Upper lobe of right lung (tissue), 1 donor: Measurements from ENCODE around the gene RAB40C. TPM values are rescaled to one million over a fixed set of nuclear protein-coding genes. Genes with fewer than 3 reads are reported as not detected.

ENCODE experiments used
- ATAC-seq: fragments of 200-7000 bp; cut with Tn5 transposase; one replicate; pipeline ENCODE4 v1.9.1; 2020; ENCODE audit warnings: mild to moderate bottlenecking, moderate library complexity
- DNase-seq: peaks from one replicate; pipeline ENCODE4 v3.0.0-alpha.2; 2020
- H3K27ac ChIP-seq: fragments of 200-600 bp; one replicate; pipeline ENCODE4 v1.8.0; 2022
- H3K27me3 ChIP-seq: fragments of 200-600 bp; one replicate; pipeline ENCODE4 v1.8.0; 2022; ENCODE audit warnings: mild to moderate bottlenecking
- H3K36me3 ChIP-seq: fragments of 200-600 bp; one replicate; pipeline ENCODE4 v1.8.0; 2022
- H3K4me1 ChIP-seq: fragments of 200-600 bp; one replicate; pipeline ENCODE4 v1.8.0; 2022
- H3K4me3 ChIP-seq: fragments of 200-600 bp; one replicate; pipeline ENCODE4 v1.8.0; 2022; ENCODE audit warnings: mild to moderate bottlenecking
- H3K9me3 ChIP-seq: fragments of 200-600 bp; one replicate; pipeline ENCODE4 v1.8.0; 2022
- CTCF ChIP-seq: fragments of 200-600 bp; IDR thresholded peaks from one replicate; pipeline ENCODE4 v1.8.0; 2022; ENCODE audit warnings: antibody characterized with exemption
- intact Hi-C: fragments of 100-400 bp; cut with DNase I; formaldehyde crosslinking; loops from one replicate; pipeline ENCODE4 v1.11.0; 2022
- total RNA-seq: library from RNA; stranded (reverse); fragmentation: NEBNext Ultra II Directional; extraction: Animal tissue kit (Norgen Biotek cat#: 25700); gene quantifications from one replicate; pipeline ENCODE4 v1.2.1, GENCODE V29; 2021
- donor health status: DM: no; HTN: yes; CAD: no; lungs with severe emphysema.

Gene RAB40C
- total RNA-seq, 1 donor from 2014 or later: 47.6 TPM

GRCh38 chr16:660459-661183, 70.8 kb downstream of the RAB40C start:
- DNase-seq: peak; percentile 97
- peak; percentile 91 for ATAC-seq
- Histone ChIP-seq H3K36me3 (no peaks in the 10 kb centered on the region), H3K27me3 (no peaks in the 10 kb centered on the region), H3K9me3 (no peaks in the 10 kb centered on the region), H3K4me1 (peaks cover 3% of the 10 kb centered on the region), H3K27ac (peak overlapping the region; percentile 68), H3K4me3 (no peak overlapping the region)
- peak; percentile 57 for TF ChIP-seq CTCF
- intact Hi-C loops: no loop called here

- Histone ChIP-seq H3K4me1 (peaks cover 3% of the 10 kb centered on the region), H3K27ac (peak overlapping the region; percentile 68), H3K9me3 (no peaks in the 10 kb centered on the region), H3K27me3 (no peaks in the 10 kb centered on the region), H3K36me3 (no peaks in the 10 kb centered on the region), H3K4me3 (no peak overlapping the region)
- DNase-seq: no peak
- no peak for TF ChIP-seq CTCF
- intact Hi-C loops: no loop called here
- no peak for ATAC-seq
Measured at GRCh38 chr16:661184-661821, 71.4 kb downstream of the RAB40C start.

GRCh38 chr16:662095-662494, 72.2 kb downstream of the RAB40C start:
- no peak for ATAC-seq
- no peak for DNase-seq
- H3K4me1 ChIP-seq: peaks cover 4% of the 10 kb centered on the region
- no peak for TF ChIP-seq CTCF
- intact Hi-C loops: no loop called here
- H3K27ac ChIP-seq: no peak overlapping the region
- H3K27me3 ChIP-seq: no peaks in the 10 kb centered on the region
- H3K4me3 ChIP-seq: no peak overlapping the region
- H3K36me3 ChIP-seq: no peaks in the 10 kb centered on the region
- H3K9me3 ChIP-seq: no peaks in the 10 kb centered on the region

- H3K27ac ChIP-seq: no peak overlapping the region
- no peaks in the 10 kb centered on the region for H3K9me3 ChIP-seq
- DNase-seq: no peak
- H3K27me3 ChIP-seq: no peaks in the 10 kb centered on the region
- TF ChIP-seq CTCF: no peak
- intact Hi-C loops: no loop called here
- peaks cover 9% of the 10 kb centered on the region for H3K4me1 ChIP-seq
- no peaks in the 10 kb centered on the region for H3K36me3 ChIP-seq
- H3K4me3 ChIP-seq: no peak overlapping the region
- no peak for ATAC-seq
Measured at GRCh38 chr16:662597-662996, 72.7 kb downstream of the RAB40C start.

- intact Hi-C loops: no loop called here
- H3K4me3 ChIP-seq: no peak overlapping the region
- peaks cover 12% of the 10 kb centered on the region for H3K4me1 ChIP-seq
- no peaks in the 10 kb centered on the region for H3K27me3 ChIP-seq
- peaks cover 19% of the 10 kb centered on the region for H3K36me3 ChIP-seq
- no peak for DNase-seq
- H3K9me3 ChIP-seq: no peaks in the 10 kb centered on the region
- ATAC-seq: no peak
- TF ChIP-seq CTCF: no peak
- no peak overlapping the region for H3K27ac ChIP-seq
Measured at GRCh38 chr16:666572-666971, 76.7 kb downstream of the RAB40C start.
